ENCODE data around the gene DCP1A. TPM values are rescaled to one million over a fixed set of nuclear protein-coding genes. Genes with fewer than 3 reads are reported as not detected.
A peak's percentile ranks its signal among the peaks of the same experiment; 100 is the strongest.

DCP1A gene
- polyA plus RNA-seq, 1 experiment, result 27.0 TPM

DNA sequence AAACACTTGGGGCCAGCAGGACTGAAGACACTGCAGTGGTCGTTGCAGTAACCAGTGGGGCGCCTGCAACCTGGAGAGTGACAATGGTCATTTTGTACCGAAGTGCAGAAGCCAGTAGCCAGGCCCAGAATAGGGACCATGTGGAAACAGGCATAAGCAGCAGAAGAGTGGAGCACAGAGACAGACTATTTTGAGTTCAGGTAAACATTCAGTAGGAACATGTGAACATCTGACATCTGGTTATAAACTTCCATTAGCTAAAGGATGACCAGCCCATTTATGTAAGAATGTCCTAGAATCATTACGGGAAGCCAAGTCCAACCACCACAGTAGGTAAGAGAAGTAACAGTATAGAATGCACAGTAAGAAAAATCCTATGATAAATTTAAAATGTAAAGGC lies 59.1 kb downstream of the DCP1A start:
- no peaks in the 10 kb centered on the region for H3K9me3 ChIP-seq (ENCODE audit: control insufficient read depth, insufficient read depth, low read length)
- ChIA-PET CTCF (interaction anchor here (2.9 kb wide), 1 partner anchor 11 kb away, joined by 14 read pairs; no protein-coding TSS in a partner anchor), POLR2A (no interaction called here)
- no peak overlapping the region for H3K4me3 ChIP-seq (ENCODE audit: low read depth, low read length)
- no peak overlapping the region for H3K27ac ChIP-seq (ENCODE audit: low read depth, low read length)
- no peak for DNase-seq (ENCODE audit: low read depth, low spot score)
- TF ChIP-seq, protein P1, sequence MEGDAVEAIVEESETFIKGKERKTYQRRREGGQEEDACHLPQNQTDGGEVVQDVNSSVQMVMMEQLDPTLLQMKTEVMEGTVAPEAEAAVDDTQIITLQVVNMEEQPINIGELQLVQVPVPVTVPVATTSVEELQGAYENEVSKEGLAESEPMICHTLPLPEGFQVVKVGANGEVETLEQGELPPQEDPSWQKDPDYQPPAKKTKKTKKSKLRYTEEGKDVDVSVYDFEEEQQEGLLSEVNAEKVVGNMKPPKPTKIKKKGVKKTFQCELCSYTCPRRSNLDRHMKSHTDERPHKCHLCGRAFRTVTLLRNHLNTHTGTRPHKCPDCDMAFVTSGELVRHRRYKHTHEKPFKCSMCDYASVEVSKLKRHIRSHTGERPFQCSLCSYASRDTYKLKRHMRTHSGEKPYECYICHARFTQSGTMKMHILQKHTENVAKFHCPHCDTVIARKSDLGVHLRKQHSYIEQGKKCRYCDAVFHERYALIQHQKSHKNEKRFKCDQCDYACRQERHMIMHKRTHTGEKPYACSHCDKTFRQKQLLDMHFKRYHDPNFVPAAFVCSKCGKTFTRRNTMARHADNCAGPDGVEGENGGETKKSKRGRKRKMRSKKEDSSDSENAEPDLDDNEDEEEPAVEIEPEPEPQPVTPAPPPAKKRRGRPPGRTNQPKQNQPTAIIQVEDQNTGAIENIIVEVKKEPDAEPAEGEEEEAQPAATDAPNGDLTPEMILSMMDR (IDR thresholded peaks at IDR 0.05; ENCODE audit: low read depth, low read length), result no peak
- no peaks in the 10 kb centered on the region for H3K27me3 ChIP-seq (ENCODE audit: control insufficient read depth, insufficient read depth, low read length)

DNA sequence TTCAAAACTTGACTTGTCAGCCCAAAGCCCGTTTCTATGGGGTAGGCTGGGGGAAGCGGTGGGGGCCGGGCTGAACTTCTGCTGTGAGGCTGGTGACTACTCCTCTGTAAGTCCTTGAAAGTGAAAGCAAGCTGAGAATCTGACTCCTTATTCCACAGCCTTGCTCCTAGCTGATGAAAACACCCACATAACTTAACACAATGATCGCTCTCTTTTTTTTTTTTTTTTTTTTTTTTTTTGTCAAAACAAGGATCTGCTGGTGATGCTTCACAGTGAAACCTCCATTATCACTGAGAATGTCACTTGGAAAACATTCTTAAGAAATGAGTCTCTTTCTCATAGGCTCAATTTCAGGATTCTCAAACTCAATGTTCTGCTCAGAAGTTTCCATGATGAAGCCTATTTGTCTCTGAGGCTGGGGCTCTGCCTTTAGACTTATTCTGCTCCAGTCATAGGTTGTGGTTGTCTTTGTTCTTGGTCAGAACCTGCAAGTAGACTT lies 60.2 kb downstream of the DCP1A start:
- Histone ChIP-seq H3K4me3 (ENCODE audit: low read depth, low read length) (no peak overlapping the region), H3K27ac (ENCODE audit: low read depth, low read length) (no peak overlapping the region), H3K9me3 (ENCODE audit: control insufficient read depth, insufficient read depth, low read length) (no peaks in the 10 kb centered on the region), H3K27me3 (ENCODE audit: control insufficient read depth, insufficient read depth, low read length) (no peaks in the 10 kb centered on the region)
- TF ChIP-seq, protein P1 (IDR thresholded peaks at IDR 0.05; ENCODE audit: low read depth, low read length), result no peak
- CTCF ChIA-PET, result interaction anchor here (0.7 to 2.9 kb wide), 3 partner anchors 12 to 177 kb away, joined by 7 to 14 read pairs (median 12); no protein-coding TSS in a partner anchor
- peak; percentile 15 for DNase-seq (ENCODE audit: low read depth, low spot score)
- POLR2A ChIA-PET, result interaction anchor here (0.7 kb wide), 1 partner anchor 33 kb away, joined by 3 read pairs; no protein-coding TSS in a partner anchor

DNA sequence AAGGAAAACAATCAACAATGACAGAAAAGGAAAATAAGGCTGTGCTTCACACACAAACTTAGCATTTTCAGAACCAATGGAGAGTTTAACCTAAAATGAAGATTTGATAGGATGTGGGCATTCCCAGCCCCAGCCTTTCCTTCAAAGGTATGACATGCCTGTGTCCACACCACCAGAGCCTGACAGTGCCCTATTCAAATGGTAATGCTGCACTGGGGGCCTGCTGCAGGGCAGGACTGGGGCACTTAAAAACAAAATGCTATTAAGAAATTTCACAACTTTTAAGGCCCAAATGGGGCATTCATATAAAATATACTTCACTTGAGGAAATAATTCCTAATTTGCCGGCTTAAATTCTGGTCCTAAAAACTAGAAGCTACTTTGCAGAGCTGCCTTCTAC lies 60.6 kb downstream of the DCP1A start:
- Histone ChIP-seq H3K27ac (ENCODE audit: low read depth, low read length) (no peak overlapping the region), H3K27me3 (ENCODE audit: control insufficient read depth, insufficient read depth, low read length) (no peaks in the 10 kb centered on the region), H3K9me3 (ENCODE audit: control insufficient read depth, insufficient read depth, low read length) (no peaks in the 10 kb centered on the region), H3K4me3 (ENCODE audit: low read depth, low read length) (no peak overlapping the region)
- DNase-seq (ENCODE audit: low read depth, low spot score), result no peak
- ChIA-PET POLR2A (no interaction called here), CTCF (interaction anchor here (0.7 to 2.9 kb wide), 3 partner anchors 12 to 177 kb away, joined by 7 to 14 read pairs (median 12); no protein-coding TSS in a partner anchor)
- TF ChIP-seq, protein P1 (IDR thresholded peaks at IDR 0.05; ENCODE audit: low read depth, low read length), result no peak

DNA sequence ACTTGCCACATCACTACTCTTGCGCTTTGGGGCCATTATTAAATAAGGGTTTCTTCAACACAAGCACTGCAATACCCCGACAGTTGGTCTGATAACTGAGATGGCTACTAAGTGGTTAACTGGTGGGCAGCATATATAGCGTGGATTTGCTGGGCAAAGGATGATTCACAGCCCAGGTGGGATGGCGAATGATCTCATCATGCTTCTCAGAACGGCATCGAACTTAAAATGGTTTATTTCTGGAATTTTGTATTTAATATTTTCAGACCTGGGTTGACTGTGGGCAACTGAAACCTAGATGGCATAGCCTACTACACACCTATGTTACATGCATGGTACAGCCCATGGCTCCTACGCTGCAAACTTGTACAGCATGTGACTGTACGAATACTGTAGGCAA lies 64.8 kb downstream of the DCP1A start:
- Histone ChIP-seq H3K4me3 (ENCODE audit: low read depth, low read length) (no peak overlapping the region), H3K9me3 (ENCODE audit: control insufficient read depth, insufficient read depth, low read length) (no peaks in the 10 kb centered on the region), H3K27me3 (ENCODE audit: control insufficient read depth, insufficient read depth, low read length) (no peaks in the 10 kb centered on the region), H3K27ac (ENCODE audit: low read depth, low read length) (no peak overlapping the region)
- no peak for DNase-seq (ENCODE audit: low read depth, low spot score)
- CTCF ChIA-PET, result no interaction called here
- TF ChIP-seq, protein P1 (IDR thresholded peaks at IDR 0.05; ENCODE audit: low read depth, low read length), result no peak
- POLR2A ChIA-PET, result no interaction called here

DNA sequence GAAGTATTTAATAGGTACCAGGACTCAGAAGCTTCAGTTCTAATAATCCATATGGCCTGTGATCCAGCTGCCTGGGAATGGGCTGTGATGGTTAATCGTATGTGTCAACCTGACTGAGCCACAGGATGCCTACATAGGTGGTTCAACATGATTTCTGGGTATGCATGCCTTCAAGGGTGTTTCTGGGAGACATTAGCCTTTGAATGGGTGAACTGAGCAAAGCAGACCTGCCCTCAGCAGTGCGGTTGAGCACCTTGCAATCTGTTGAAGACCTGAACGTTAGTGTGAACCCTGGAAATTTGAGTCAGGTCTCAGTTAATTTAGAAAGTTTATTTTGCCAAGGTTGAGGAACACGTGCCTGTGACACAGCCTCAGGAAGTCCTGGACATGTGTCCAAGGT lies 68.7 kb downstream of the DCP1A start:
- H3K4me3 ChIP-seq (ENCODE audit: low read depth, low read length), result no peak overlapping the region
- ChIA-PET POLR2A (interaction anchor here (0.7 to 1.1 kb wide), 2 partner anchors 8 to 114 kb away, joined by 3 to 4 read pairs; no protein-coding TSS in a partner anchor), CTCF (interaction anchor here (0.7 kb wide), 1 partner anchor 20 kb away, joined by 3 read pairs; no protein-coding TSS in a partner anchor)
- no peak for DNase-seq (ENCODE audit: low read depth, low spot score)
- no peaks in the 10 kb centered on the region for H3K27me3 ChIP-seq (ENCODE audit: control insufficient read depth, insufficient read depth, low read length)
- H3K9me3 ChIP-seq (ENCODE audit: control insufficient read depth, insufficient read depth, low read length), result no peaks in the 10 kb centered on the region
- TF ChIP-seq, protein P1 (IDR thresholded peaks at IDR 0.05; ENCODE audit: low read depth, low read length), result no peak
- no peak overlapping the region for H3K27ac ChIP-seq (ENCODE audit: low read depth, low read length)

Data from AG04450 (cell line).